Measurements from ENCODE around the gene SNX18.
"Not testable (repeated sequence)": the region's sequence is repeated elsewhere in the genome, so short reads cannot be mapped to it uniquely, and the experiment has no call there.

Gene SNX18

GRCh38 chr5:54519509-54519876, 1.9 kb downstream of the SNX18 start:
- no peak for DNase-seq (ENCODE audit: low read depth)

- no peak for DNase-seq (ENCODE audit: low read depth)
Observed at GRCh38 chr5:54520438-54520846, 2.9 kb downstream of the SNX18 start.

GRCh38 chr5:54520940-54521339, 3.4 kb downstream of the SNX18 start:
- no peak for DNase-seq (ENCODE audit: low read depth)

DNA sequence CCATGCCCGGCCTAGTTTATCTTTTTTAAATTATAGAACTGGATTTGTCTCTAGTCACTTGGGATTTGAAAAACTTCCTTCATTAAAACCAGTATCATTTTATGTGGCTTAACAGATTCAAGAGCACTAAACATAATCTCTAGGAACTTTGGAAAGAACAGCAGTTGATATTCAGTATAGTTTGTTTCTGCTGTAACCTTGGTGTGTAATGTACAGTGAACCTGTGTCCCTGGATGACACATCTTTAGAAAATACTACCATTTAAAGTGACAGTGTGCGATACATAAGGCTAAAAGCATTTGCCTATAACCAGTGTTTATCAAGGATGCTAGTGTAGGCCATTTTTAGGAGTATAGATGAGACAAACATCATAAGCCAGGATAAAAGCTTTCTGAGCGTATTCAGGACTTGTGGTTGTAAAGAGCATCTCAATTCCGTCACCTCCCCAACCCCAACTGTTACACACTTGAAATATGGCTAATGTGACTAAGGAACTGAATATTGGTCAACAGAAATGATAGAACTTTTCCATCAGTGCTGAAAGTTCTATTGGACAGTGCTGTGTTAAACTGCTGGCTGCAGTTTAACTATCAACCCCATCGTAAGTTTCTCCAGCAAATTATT, 4.4 kb downstream of the SNX18 start:
- DNase-seq (ENCODE audit: low read depth): no peak

DNA sequence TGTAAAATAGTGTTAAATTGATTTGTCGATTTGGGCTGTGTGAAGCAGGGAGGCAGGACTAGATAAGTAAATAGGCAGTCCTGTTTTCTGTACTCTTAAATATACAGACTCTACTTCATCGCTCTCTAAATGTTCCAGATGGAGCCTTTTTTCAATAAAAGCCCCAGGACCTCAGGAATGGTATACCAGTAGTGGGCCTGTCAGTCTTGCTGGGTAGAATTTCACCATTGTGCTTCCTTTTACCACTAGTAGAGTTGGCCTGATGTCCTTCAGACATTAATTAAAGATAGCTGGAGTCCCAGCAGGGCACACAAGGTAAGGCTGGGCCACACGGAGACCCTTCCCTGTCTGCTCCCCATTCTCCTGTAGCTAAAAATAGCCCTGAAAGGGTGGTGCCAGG, 6.0 kb downstream of the SNX18 start:
- DNase-seq (ENCODE audit: low read depth): no peak

DNA sequence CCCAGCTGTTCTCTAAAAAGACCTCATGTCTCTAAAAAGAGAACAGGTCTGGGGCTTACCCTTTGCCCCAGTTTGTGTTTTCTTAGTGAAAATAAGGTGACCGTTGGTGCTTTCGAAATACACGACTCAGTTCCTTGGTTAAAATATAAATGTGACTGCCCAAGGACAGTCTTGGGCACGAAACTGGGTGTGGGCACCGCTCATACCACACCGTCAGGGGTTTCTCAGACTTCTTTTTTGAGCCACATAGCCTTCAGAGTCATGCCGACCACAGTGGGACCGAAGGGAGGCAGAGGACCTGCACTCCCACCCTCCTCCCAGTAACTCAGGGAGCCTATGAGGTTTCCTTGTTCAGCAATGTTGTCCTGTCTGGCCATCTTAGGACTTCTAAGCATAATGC, 6.5 kb downstream of the SNX18 start:
- DNase-seq (ENCODE audit: low read depth): no peak

DNA sequence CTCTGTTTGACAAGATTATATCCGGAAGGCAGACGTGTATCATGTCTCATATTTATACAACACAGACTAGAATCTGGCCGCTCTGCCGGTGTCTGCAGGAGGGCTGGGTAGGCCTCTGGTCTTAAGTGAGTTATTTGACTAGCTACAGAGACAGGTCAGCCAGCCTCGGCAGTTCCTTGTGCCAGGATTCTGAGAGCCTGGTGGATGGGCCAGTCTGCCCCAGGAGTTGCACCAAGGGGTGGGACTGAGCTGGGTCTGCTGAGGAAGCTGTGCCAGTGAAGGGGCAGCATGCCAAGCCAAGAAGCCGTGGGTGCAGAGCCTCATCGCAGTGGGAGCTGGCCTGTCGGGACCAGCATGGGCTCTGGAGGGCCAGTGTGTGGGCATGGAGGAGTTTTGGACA, 7.1 kb downstream of the SNX18 start:
- DNase-seq (ENCODE audit: low read depth): no peak

- no peak for DNase-seq (ENCODE audit: low read depth)
Observed at GRCh38 chr5:54525261-54525660, 7.7 kb downstream of the SNX18 start.

GRCh38 chr5:54525692-54526091, 8.1 kb downstream of the SNX18 start:
- no peak for DNase-seq (ENCODE audit: low read depth)

GRCh38 chr5:54526604-54527288, 9.2 kb downstream of the SNX18 start:
- no peak for DNase-seq (ENCODE audit: low read depth)

- DNase-seq (ENCODE audit: low read depth): no peak
Observed at GRCh38 chr5:54528633-54529209, 11.2 kb downstream of the SNX18 start.

DNA sequence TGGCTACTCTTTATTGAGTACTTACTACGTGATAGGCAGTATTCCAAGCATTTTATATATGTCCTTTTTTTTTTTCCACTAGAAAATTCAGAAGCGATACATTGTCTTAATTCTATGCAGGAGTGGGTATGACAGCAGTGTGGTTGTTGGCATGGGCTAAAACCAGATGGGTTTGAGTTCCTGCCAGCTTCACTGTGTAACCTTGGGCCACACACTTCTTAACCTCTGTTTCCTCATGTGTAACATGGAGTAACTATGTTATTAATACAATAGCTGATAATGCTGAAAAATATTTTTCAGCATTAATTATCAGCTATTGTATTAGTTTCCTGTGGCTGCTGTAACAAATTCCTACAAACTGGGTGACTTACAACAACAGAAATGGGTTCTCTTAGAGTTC, 12.0 kb downstream of the SNX18 start:
- DNase-seq (ENCODE audit: low read depth): no peak

DNA sequence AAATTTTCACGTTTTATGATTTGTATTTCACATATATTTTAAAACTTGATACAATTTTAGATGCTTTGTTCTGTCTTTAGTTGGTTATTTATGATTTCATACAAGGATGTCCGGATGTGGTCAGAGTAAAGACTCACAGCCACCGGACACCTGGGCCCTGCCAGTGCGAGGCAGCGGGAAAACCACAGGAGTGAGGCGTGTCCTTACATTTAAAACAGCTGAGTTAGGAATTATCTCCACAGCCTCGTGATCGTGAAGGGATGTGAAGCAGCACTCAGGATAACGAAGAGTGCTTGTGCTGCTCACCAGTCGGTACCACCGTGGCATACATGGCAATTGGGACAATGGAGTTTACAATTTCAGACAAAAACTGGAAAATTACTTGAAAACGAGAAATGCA, 14.0 kb downstream of the SNX18 start:
- no peak for DNase-seq (ENCODE audit: low read depth)

GRCh38 chr5:54533541-54534190, 16.1 kb downstream of the SNX18 start:
- DNase-seq (ENCODE audit: low read depth): no peak

GRCh38 chr5:54534191-54535004, 16.8 kb downstream of the SNX18 start:
- DNase-seq (ENCODE audit: low read depth): no peak

DNA sequence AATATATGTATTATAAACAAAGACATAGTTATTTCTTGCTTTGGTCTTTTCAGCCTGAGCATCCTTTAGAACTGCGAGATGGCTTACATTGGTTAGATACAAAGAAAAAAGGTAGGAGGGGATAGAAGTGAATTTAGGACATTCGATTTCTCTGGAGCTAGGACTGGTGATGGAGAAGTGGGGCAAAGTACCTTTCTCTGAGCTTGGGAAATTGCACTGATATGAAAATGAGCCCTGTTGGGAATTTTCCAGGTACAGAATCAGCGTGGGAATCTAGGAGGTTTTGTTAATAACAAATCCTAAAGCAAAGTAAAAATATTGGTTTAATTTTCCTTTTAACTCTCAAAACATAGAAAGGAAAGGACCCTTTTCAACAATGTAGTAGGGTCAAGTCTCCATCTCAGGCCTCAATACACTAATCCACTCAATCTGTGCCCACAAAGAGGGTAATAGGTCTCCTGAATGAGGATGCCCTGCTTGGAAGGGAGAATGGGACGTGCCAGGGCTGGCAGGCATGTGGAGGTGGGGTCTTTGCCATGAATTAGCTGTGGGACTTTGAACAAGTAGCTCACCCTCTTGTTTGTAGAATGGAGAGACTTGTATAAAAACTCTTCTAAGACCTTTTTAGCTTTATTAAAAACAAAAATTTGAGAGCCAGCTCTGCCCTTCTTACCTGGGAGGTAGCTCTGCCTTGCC, 17.7 kb downstream of the SNX18 start:
- no peak for DNase-seq (ENCODE audit: low read depth)

GRCh38 chr5:54536375-54536774, 18.8 kb downstream of the SNX18 start:
- not testable (repeated sequence) for DNase-seq (ENCODE audit: low read depth)

GRCh38 chr5:54536861-54537260, 19.3 kb downstream of the SNX18 start:
- DNase-seq (ENCODE audit: low read depth): not testable (repeated sequence)

DNA sequence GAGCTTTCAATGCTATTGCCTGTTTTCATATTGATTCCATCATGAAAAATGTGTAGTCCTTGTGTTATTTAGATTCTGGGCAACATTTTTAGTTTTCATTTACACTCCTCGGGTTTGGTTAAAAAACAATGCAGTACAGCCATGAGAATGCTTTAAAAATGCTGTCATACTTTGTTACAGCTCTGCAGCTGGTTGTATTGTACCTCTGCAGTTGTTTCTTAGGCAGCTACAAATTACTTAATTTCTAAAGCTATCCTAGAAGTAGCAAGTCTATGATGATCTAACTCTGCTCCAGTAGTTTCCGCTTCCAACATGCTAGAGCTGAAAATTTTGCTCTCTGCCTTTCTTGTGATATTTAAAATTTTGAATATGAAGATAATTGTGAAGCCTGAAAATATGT, 20.2 kb downstream of the SNX18 start:
- no peak for DNase-seq (ENCODE audit: low read depth)

DNA sequence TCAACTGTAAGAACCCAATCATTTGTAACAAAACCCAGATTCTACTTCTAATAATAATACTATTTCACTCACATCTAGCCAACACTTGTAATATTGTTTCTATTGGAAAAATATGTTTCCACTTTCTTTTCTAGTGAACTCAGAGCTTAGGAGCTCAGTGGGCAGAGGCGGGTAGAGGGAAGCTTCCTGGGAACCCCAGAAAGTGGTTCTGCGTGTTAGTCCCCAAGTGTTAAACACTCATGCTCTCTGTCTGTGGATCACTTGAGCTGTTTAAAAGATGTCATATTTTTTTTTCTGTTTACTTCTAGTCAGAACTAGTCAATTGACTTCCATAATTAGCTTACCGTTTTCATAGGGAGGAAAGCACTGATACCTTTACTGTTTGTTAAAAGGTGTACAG, 20.6 kb downstream of the SNX18 start:
- no peak for DNase-seq (ENCODE audit: low read depth)

DNA sequence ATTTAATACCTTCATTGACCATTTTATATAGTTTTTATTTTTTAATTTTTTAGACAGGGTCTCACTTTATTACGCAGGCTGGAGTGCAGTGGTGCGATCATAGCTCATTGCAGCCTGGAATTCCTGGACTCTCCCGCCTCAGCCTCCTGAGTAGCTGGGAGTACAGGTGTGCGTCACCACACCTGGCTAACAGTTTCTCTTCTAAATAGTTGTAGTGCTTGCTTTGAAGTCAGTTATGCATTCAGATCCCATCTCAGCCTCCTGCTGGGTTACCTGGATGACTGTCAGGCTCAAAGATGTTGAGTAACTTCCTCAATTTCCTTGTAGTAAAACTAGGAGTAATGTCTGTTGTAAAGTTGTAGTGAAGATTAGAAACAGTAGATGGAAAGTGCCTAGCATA, 21.4 kb downstream of the SNX18 start:
- no peak for DNase-seq (ENCODE audit: low read depth)

- no peak for DNase-seq (ENCODE audit: low read depth)
Observed at GRCh38 chr5:54540286-54540685, 22.7 kb downstream of the SNX18 start.
